DND-41 (cell line): ENCODE results near the gene HIVEP1.
"Not testable (repeated sequence)": the region's sequence is repeated elsewhere in the genome, so short reads cannot be mapped to it uniquely, and the experiment has no call there.

Experiments
- ATAC-seq: fragments of 200-7000 bp; cut with Tn5 transposase; 3 replicates; pipeline ENCODE4 v1.9.1; 2021; ENCODE audit warnings: low read depth; ENCODE audit not compliant: insufficient read depth
- DNase-seq: peaks from one replicate; pipeline ENCODE4 v3.0.0-alpha.2; 2020
- H2AFZ ChIP-seq: 2 replicates; pipeline ENCODE4 v1.6.0; 2012; ENCODE audit warnings: low read depth, low read length
- H3K27ac ChIP-seq: 2 replicates; pipeline ENCODE4 v1.5.1; 2012; ENCODE audit warnings: low read length, inconsistent platforms
- H3K27me3 ChIP-seq: fragments of 200-600 bp; sonication (generic); 2 replicates; pipeline ENCODE4 v1.6.0; 2012; ENCODE audit warnings: low read length, mild to moderate bottlenecking, inconsistent platforms; ENCODE audit not compliant: insufficient read depth, poor library complexity
- H3K36me3 ChIP-seq: 2 replicates; pipeline ENCODE4 v1.5.1; 2012; ENCODE audit warnings: low read length, inconsistent platforms; ENCODE audit not compliant: insufficient read depth
- H3K4me1 ChIP-seq: 2 replicates; pipeline ENCODE4 v1.5.1; 2012; ENCODE audit warnings: mild to moderate bottlenecking, low read length; ENCODE audit not compliant: insufficient read depth
- H3K4me2 ChIP-seq: 2 replicates; pipeline ENCODE4 v1.6.0; 2012; ENCODE audit warnings: mild to moderate bottlenecking, moderate library complexity, low read length, inconsistent platforms; ENCODE audit not compliant: insufficient read depth
- H3K4me3 ChIP-seq, 2 experiments: fragments of 200-600 bp in 1 of 2; shearing (Covaris generic) in 1 of 2; 2 replicates each; pipeline ENCODE4 v1.5.1; 2012 to 2016; ENCODE audit warnings: inconsistent platforms in 2 of 2, low read length in 2 of 2, mild to moderate bottlenecking in 2 of 2, low read depth in 1 of 2, moderate library complexity in 1 of 2
- H3K79me2 ChIP-seq: 2 replicates; pipeline ENCODE4 v1.6.0; 2012; ENCODE audit warnings: low read length, inconsistent platforms; ENCODE audit not compliant: insufficient read depth
- H3K9ac ChIP-seq: 2 replicates; pipeline ENCODE4 v1.6.0; 2012; ENCODE audit warnings: low read depth, mild to moderate bottlenecking, inconsistent platforms, low read length, moderate library complexity
- H3K9me3 ChIP-seq: 2 replicates; pipeline ENCODE4 v1.5.1; 2012; ENCODE audit warnings: low read length, moderate library complexity, mild to moderate bottlenecking, inconsistent platforms; ENCODE audit not compliant: insufficient read depth, severe bottlenecking
- H4K20me1 ChIP-seq: 2 replicates; pipeline ENCODE4 v1.6.0; 2012; ENCODE audit warnings: low read length; ENCODE audit not compliant: insufficient read depth
- EZH2 ChIP-seq: IDR thresholded peaks from 3 replicates; pipeline ENCODE4 v1.6.1; 2012; ENCODE audit warnings: borderline replicate concordance, low read depth, mild to moderate bottlenecking, moderate library complexity, low read length, inconsistent platforms; ENCODE audit not compliant: severe bottlenecking
- TF ChIP-seq, protein P1 (sequence below): IDR thresholded peaks from 2 replicates; pipeline ENCODE4 v1.5.1; 2012; ENCODE audit warnings: borderline replicate concordance, low read length, moderate library complexity, mild to moderate bottlenecking; ENCODE audit not compliant: poor library complexity, severe bottlenecking; ENCODE audit errors: extremely low read depth

HIVEP1 gene

DNA sequence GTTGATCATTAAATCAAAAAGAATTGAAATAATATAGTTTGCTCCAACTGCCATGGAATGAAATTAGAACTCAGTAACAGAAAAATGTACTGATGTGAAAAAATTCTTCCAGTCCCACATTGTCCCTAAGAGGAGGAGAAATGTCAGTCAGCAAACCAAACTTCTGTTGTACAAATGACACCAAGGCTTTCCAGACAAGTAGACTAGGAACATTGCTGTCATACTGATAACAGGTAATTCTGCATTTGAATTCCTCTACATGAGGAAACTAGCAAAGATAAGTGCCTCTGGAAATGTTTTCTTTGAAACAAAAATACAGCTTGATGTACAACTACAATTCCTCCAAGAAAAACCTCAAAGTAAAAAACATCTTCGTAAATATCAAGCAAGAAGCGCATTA lies 90.2 kb downstream of the HIVEP1 start:
- no peak overlapping the region for H3K9ac ChIP-seq
- no peaks in the 10 kb centered on the region for H3K79me2 ChIP-seq
- no peaks in the 10 kb centered on the region for H3K27me3 ChIP-seq
- no peak overlapping the region for H3K4me2 ChIP-seq
- H3K27ac ChIP-seq, result no peak overlapping the region
- H3K4me3 ChIP-seq, result no peak overlapping the region
- no peaks in the 10 kb centered on the region for H3K4me1 ChIP-seq
- no peaks in the 10 kb centered on the region for H3K9me3 ChIP-seq
- DNase-seq, result no peak
- no peak overlapping the region for H2AFZ ChIP-seq
- ATAC-seq, result no peak
- no peaks in the 10 kb centered on the region for H3K36me3 ChIP-seq
- TF ChIP-seq, protein P1, sequence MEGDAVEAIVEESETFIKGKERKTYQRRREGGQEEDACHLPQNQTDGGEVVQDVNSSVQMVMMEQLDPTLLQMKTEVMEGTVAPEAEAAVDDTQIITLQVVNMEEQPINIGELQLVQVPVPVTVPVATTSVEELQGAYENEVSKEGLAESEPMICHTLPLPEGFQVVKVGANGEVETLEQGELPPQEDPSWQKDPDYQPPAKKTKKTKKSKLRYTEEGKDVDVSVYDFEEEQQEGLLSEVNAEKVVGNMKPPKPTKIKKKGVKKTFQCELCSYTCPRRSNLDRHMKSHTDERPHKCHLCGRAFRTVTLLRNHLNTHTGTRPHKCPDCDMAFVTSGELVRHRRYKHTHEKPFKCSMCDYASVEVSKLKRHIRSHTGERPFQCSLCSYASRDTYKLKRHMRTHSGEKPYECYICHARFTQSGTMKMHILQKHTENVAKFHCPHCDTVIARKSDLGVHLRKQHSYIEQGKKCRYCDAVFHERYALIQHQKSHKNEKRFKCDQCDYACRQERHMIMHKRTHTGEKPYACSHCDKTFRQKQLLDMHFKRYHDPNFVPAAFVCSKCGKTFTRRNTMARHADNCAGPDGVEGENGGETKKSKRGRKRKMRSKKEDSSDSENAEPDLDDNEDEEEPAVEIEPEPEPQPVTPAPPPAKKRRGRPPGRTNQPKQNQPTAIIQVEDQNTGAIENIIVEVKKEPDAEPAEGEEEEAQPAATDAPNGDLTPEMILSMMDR, result no peak
- TF ChIP-seq EZH2, result no peak
- H4K20me1 ChIP-seq, result no peaks in the 10 kb centered on the region

DNA sequence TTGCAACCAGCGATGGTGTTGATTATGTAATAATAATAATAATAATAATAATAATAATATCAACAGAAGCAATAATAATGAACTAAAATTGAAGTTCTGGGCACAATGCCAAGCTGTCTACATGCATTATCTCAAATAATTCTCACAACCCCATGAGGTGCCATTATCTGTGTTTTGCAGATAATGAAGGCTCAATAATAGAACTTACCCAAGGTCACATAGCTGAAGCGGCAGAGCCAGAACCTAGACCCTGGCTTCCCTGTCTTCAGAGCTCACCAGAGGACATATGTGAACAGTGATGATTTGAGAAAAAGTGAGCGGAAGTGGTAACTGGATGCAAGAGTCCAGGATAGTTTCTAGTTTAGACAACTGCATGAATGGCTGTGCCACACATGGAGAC lies 91.0 kb downstream of the HIVEP1 start:
- H3K9me3 ChIP-seq, result no peaks in the 10 kb centered on the region
- no peak overlapping the region for H2AFZ ChIP-seq
- no peaks in the 10 kb centered on the region for H3K79me2 ChIP-seq
- no peaks in the 10 kb centered on the region for H3K36me3 ChIP-seq
- no peak for TF ChIP-seq EZH2
- TF ChIP-seq, protein P1, result no peak
- no peak overlapping the region for H3K4me2 ChIP-seq
- H3K4me1 ChIP-seq, result no peaks in the 10 kb centered on the region
- ATAC-seq, result no peak
- H3K27me3 ChIP-seq, result no peaks in the 10 kb centered on the region
- no peak overlapping the region for H3K4me3 ChIP-seq
- H3K27ac ChIP-seq, result no peak overlapping the region
- H3K9ac ChIP-seq, result no peak overlapping the region
- no peaks in the 10 kb centered on the region for H4K20me1 ChIP-seq
- DNase-seq, result no peak

DNA sequence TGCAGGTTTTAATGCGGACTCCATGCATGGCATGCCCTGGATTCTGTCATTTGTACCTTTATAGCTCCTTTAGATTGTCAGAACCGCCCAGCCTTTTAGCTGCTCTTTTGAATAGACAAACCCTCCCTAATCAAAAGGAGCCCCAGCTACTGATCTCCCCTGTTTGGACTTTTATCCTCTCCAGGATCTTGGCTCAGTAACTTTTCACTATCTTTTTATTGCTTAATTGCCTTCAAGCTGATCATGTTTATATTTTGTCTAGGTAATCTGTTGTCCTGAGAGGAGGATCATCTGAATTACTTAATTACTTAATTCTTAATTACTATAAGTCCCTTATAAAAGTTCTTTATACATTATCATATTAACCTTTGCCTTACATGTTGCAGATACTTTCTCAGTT lies 93.2 kb downstream of the HIVEP1 start:
- Histone ChIP-seq H3K79me2 (no peaks in the 10 kb centered on the region), H3K9me3 (no peaks in the 10 kb centered on the region), H3K4me1 (no peaks in the 10 kb centered on the region), H2AFZ (no peak overlapping the region), H3K27me3 (no peaks in the 10 kb centered on the region), H3K4me3 (no peak overlapping the region), H3K27ac (no peak overlapping the region), H3K9ac (no peak overlapping the region), H4K20me1 (no peaks in the 10 kb centered on the region), H3K36me3 (no peaks in the 10 kb centered on the region), H3K4me2 (no peak overlapping the region)
- no peak for ATAC-seq
- TF ChIP-seq, protein P1, result no peak
- TF ChIP-seq EZH2, result no peak
- no peak for DNase-seq

DNA sequence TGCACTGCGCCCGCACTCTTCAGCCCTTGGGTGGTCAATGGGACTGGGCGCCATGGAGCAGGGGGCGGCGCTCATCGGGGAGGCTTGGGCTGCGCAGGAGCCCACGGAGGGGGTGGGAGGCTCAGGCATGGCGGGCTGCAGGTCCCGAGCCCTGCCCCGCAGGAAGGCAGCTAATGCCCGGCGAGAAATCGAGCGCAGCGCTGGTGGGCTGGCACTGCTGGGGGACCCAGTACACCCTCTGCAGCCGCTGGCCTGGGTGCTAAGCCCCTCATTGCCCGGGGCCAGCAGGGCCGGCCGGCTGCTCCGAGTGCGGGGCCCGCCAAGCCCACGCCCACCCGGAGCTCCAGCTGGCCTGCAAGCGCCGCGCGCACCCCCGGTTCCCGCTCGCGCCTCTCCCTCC lies 96.3 kb downstream of the HIVEP1 start:
- not testable (repeated sequence) for ATAC-seq, H3K4me3 ChIP-seq, H3K9me3 ChIP-seq, H3K4me2 ChIP-seq, H4K20me1 ChIP-seq, H3K9ac ChIP-seq, H3K4me1 ChIP-seq, DNase-seq, H3K36me3 ChIP-seq, H2AFZ ChIP-seq, H3K79me2 ChIP-seq, H3K27ac ChIP-seq, H3K27me3 ChIP-seq
